ENCODE measurements around the gene GORASP2.

GRCh38 chr2:170937709-170938379, 8.8 kb downstream of the GORASP2 start:
- TF ChIP-seq, protein P1, sequence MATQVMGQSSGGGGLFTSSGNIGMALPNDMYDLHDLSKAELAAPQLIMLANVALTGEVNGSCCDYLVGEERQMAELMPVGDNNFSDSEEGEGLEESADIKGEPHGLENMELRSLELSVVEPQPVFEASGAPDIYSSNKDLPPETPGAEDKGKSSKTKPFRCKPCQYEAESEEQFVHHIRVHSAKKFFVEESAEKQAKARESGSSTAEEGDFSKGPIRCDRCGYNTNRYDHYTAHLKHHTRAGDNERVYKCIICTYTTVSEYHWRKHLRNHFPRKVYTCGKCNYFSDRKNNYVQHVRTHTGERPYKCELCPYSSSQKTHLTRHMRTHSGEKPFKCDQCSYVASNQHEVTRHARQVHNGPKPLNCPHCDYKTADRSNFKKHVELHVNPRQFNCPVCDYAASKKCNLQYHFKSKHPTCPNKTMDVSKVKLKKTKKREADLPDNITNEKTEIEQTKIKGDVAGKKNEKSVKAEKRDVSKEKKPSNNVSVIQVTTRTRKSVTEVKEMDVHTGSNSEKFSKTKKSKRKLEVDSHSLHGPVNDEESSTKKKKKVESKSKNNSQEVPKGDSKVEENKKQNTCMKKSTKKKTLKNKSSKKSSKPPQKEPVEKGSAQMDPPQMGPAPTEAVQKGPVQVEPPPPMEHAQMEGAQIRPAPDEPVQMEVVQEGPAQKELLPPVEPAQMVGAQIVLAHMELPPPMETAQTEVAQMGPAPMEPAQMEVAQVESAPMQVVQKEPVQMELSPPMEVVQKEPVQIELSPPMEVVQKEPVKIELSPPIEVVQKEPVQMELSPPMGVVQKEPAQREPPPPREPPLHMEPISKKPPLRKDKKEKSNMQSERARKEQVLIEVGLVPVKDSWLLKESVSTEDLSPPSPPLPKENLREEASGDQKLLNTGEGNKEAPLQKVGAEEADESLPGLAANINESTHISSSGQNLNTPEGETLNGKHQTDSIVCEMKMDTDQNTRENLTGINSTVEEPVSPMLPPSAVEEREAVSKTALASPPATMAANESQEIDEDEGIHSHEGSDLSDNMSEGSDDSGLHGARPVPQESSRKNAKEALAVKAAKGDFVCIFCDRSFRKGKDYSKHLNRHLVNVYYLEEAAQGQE (IDR thresholded peaks at IDR 0.05; ENCODE audit: low read depth): no peak
- TF ChIP-seq, protein P2, sequence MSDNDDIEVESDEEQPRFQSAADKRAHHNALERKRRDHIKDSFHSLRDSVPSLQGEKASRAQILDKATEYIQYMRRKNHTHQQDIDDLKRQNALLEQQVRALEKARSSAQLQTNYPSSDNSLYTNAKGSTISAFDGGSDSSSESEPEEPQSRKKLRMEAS (IDR thresholded peaks at IDR 0.05): no peak
- no peak for TF ChIP-seq TAF1 (IDR thresholded peaks at IDR 0.05; ENCODE audit: low read depth)
- TF ChIP-seq YY1 (IDR thresholded peaks at IDR 0.05; ENCODE audit: low read depth): no peak
- no peak for TF ChIP-seq RAD21 (IDR thresholded peaks at IDR 0.05; ENCODE audit: low read depth)
